ENCODE results near the gene CTNNA1. TPM values are rescaled to one million over a fixed set of nuclear protein-coding genes. Genes with fewer than 3 reads are reported as not detected.
"Not testable (repeated sequence)": the region's sequence is repeated elsewhere in the genome, so short reads cannot be mapped to it uniquely, and the experiment has no call there.

CTNNA1 gene
- total RNA-seq, 1 donor from 2014 or later: 331 TPM

GRCh38 chr5:138748630-138749081 is 4.6 kb upstream of the CTNNA1 start:
- no peak for DNase-seq (ENCODE audit: low read depth)
- no peak overlapping the region for H3K4me3 ChIP-seq (ENCODE audit: low read depth, low read length)
- TF ChIP-seq CTCF (conservative IDR thresholded peaks at IDR 0.05; ENCODE audit: low read depth, low read length): no peak

DNA sequence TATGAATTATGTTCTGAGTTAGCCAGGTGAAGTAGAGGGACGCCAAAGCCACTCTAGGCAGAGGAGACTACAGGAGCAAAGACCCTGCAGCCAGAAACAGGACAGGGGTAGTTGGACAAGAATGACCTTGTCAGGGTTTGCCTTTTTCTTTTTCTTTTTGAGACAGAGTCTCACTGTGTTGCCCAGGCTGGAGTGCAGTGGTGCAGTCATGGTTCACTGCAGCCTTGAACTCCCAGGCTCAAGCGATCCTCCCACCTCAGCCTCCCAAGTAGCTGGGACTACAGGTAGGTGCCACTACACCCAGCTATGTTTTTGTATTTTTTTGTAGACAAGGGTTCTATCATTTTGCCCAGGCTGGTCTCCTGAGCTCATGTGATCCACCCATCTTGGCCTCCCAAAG is 1.9 kb upstream of the CTNNA1 start:
- DNase-seq (ENCODE audit: low read depth); H3K4me3 ChIP-seq (ENCODE audit: low read depth, low read length): not testable (repeated sequence)

DNA sequence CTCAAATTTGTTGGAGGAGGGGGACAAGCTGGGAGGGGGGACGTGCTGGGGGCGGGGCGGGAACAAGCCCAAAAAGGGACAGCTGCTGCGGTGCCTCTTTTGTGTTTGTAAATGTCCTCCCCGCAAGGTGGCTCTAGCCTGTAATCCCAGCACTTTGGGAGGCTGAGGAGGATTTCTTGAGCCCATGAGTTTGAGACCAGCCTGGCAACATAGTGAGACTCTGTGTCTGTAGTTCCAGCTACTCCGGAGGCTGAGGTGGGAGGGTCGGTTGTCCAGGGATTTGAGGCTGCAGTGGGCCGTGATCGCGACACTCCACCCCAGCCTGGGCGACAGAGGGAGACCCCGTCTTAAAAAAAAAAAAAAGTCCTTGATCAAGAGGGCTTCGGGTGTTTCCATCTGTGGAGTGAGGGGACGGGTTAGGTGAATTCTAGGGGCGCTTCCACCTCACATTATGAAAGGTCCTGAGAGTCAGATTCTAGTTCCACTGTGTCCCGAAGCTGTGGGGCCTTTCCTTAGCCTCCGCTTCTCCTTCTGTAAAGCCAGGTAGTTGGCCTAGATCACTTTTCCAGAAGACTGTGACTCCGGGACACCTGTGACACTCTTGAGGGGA is 779 bp upstream of the CTNNA1 start:
- peak overlapping the region; percentile 96 for H3K4me3 ChIP-seq (ENCODE audit: low read depth, low read length)
- no peak for DNase-seq (ENCODE audit: low read depth)
- TF ChIP-seq CTCF (conservative IDR thresholded peaks at IDR 0.05; ENCODE audit: low read depth, low read length): peak; percentile 23

GRCh38 chr5:138753794-138754698 is 821 bp downstream of the CTNNA1 start:
- H3K4me3 ChIP-seq (ENCODE audit: low read depth, low read length): peak overlapping the region; percentile 96

GRCh38 chr5:138754699-138755057 is 1.5 kb downstream of the CTNNA1 start:
- TF ChIP-seq CTCF (conservative IDR thresholded peaks at IDR 0.05; ENCODE audit: low read depth, low read length): no peak
- no peak for DNase-seq (ENCODE audit: low read depth)
- H3K4me3 ChIP-seq (ENCODE audit: low read depth, low read length): peak overlapping the region; percentile 96

More at GRCh38 chr5:138753794-138754698, 821 bp downstream of the CTNNA1 start:
- no peak for TF ChIP-seq CTCF (conservative IDR thresholded peaks at IDR 0.05; ENCODE audit: low read depth, low read length)
- DNase-seq (ENCODE audit: low read depth): peak; percentile 52

- DNase-seq (ENCODE audit: low read depth): no peak
- TF ChIP-seq CTCF (conservative IDR thresholded peaks at IDR 0.05; ENCODE audit: low read depth, low read length): no peak
- H3K4me3 ChIP-seq (ENCODE audit: low read depth, low read length): peak overlapping the region; percentile 96
These were observed 2.0 kb downstream of the CTNNA1 start for GRCh38 chr5:138755084-138755748.

Data from epithelial cell of proximal tubule (primary cell).